Right atrium auricular region (tissue), 2 donors: ENCODE measurements around the gene MAEA. TPM values are rescaled to one million over a fixed set of nuclear protein-coding genes. Genes with fewer than 3 reads are reported as not detected.

Experiments used
- DNase-seq: peaks from one replicate; pipeline ENCODE4 v3.0.0-alpha.2; 2019; ENCODE audit warnings: low spot score
- H3K27ac ChIP-seq, 2 donors: fragments of 200-600 bp; sonication (generic); 1 replicate in 1 of 2; 2 replicates in 1 of 2; pipeline ENCODE4 v1.5.1; 2016 to 2019
- H3K27me3 ChIP-seq, 2 donors: fragments of 200-600 bp; sonication (generic); one replicate each; pipeline versions ENCODE4 v1.5.1 to v1.6.0; 2017 to 2019
- H3K36me3 ChIP-seq: fragments of 200-600 bp; sonication (generic); one replicate; pipeline ENCODE4 v1.5.1; 2016
- H3K4me1 ChIP-seq, 2 donors: fragments of 200-600 bp; sonication (generic); one replicate each; pipeline versions ENCODE4 v1.5.1 to v1.6.0; 2017 to 2019
- H3K4me3 ChIP-seq, 2 donors: fragments of 200-600 bp; sonication (generic); 1 replicate in 1 of 2; 2 replicates in 1 of 2; pipeline ENCODE4 v1.5.1; 2017 to 2019; ENCODE audit warnings: mild to moderate bottlenecking in 1 of 2, moderate library complexity in 1 of 2
- H3K9me3 ChIP-seq, 2 donors: fragments of 200-600 bp; sonication (generic); one replicate each; pipeline ENCODE4 v1.5.1; 2019
- total RNA-seq, 2 donors: library from RNA; depleted of rRNA; stranded (reverse); fragments of >200 nt; gene quantifications; one replicate each; pipeline ENCODE4 v1.1.0, GENCODE V29; 2016
- TF ChIP-seq, protein P1 (sequence below), 2 donors: fragments of 200-600 bp; sonication (generic); IDR thresholded peaks; one replicate each; pipeline ENCODE4 v1.5.1; 2019; ENCODE audit warnings: antibody characterized with exemption in 2 of 2

The MAEA gene
- total RNA-seq, 2 donors from 2014 or later: 46.0 to 51.7 TPM

DNA sequence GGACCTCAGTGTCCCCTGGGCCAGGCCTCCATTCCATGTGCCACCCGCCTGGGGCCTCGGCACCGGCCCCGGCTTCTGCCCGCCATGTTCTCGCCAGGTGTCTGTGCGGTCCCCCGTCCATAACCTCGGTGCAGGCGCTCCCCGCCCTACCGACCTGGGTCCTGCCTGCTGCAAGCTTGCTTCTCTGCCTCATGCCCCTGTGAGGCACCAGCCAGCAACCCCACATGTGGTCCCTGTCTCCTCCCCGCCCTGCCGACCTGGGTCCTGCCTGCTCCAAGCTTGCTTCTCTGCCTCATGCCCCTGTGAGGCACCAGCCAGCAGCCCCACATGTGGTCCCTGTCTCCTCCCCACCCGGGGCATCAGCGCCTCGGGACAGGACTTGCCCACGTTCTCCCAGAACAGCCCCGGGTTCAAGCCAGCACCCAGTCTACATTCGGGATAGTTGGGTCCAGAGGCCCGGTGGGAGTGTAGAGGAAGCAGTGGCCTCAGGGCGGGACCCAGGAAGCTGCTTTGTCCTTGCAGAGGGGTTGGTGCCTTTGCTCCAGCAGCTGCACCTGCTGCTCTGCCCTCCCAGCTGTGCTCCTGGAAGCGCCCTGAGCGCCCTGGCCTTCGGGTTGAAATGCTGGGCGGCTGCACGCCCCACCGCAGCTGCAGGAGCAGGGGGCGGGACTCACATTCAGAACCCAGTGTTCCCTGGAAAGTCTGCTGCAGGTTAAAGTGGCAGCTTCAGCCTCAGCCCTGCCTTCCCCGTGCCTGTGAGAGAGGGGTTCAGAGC is 37.2 kb downstream of the MAEA start:
- no peak for DNase-seq
- Histone ChIP-seq H3K27me3 (no peaks in the 10 kb centered on the region), H3K4me3 (no peak overlapping the region), H3K36me3 (peaks cover 73% of the 10 kb centered on the region), H3K4me1 (peaks cover 0 to 15% of the 10 kb centered on the region in 2 donors), H3K27ac (no peak overlapping the region), H3K9me3 (no peaks in the 10 kb centered on the region)
- TF ChIP-seq, protein P1, sequence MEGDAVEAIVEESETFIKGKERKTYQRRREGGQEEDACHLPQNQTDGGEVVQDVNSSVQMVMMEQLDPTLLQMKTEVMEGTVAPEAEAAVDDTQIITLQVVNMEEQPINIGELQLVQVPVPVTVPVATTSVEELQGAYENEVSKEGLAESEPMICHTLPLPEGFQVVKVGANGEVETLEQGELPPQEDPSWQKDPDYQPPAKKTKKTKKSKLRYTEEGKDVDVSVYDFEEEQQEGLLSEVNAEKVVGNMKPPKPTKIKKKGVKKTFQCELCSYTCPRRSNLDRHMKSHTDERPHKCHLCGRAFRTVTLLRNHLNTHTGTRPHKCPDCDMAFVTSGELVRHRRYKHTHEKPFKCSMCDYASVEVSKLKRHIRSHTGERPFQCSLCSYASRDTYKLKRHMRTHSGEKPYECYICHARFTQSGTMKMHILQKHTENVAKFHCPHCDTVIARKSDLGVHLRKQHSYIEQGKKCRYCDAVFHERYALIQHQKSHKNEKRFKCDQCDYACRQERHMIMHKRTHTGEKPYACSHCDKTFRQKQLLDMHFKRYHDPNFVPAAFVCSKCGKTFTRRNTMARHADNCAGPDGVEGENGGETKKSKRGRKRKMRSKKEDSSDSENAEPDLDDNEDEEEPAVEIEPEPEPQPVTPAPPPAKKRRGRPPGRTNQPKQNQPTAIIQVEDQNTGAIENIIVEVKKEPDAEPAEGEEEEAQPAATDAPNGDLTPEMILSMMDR (IDR thresholded peaks at IDR 0.05): no peak

DNA sequence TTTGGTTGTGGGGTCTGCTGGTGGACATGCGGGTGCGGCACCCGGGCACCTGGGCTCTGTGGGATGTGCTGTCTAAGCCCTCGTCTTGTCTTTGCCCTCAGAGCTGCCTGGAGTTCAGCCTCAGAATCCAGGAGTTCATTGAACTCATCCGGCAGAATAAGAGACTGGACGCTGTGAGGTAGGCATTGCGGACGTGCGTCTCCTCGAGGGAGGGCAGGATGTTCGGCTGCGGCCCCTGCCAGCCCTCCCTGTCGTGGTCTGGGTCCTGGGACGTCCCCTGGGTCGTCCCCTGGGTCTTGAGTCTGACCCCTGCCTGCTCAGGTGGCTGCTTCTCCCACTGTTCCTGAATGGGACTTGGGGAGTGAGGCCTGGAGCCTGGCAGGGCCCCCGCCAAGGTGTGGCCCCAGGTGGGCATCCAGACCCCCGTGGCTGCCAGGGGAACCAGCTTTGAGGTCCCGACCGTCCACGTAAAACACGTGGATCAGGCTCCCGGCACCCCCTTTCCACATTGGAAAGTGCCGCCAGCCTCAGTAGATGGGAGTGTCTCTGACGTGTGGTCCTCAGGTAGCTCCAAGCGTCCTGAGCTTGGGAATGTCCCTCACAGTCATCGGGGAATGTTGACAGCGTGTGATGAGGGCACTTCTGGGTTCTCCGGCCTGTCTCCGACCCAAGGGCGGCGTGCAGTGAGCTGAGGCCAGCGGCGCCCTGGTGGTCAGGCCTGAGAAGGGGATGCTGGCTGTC is 38.0 kb downstream of the MAEA start:
- Histone ChIP-seq H3K27me3 (no peaks in the 10 kb centered on the region), H3K36me3 (peaks cover 67% of the 10 kb centered on the region), H3K9me3 (no peaks in the 10 kb centered on the region), H3K27ac (no peak overlapping the region), H3K4me3 (no peak overlapping the region), H3K4me1 (peaks cover 0 to 15% of the 10 kb centered on the region in 2 donors)
- DNase-seq: no peak
- TF ChIP-seq, protein P1 (IDR thresholded peaks at IDR 0.05): no peak

DNA sequence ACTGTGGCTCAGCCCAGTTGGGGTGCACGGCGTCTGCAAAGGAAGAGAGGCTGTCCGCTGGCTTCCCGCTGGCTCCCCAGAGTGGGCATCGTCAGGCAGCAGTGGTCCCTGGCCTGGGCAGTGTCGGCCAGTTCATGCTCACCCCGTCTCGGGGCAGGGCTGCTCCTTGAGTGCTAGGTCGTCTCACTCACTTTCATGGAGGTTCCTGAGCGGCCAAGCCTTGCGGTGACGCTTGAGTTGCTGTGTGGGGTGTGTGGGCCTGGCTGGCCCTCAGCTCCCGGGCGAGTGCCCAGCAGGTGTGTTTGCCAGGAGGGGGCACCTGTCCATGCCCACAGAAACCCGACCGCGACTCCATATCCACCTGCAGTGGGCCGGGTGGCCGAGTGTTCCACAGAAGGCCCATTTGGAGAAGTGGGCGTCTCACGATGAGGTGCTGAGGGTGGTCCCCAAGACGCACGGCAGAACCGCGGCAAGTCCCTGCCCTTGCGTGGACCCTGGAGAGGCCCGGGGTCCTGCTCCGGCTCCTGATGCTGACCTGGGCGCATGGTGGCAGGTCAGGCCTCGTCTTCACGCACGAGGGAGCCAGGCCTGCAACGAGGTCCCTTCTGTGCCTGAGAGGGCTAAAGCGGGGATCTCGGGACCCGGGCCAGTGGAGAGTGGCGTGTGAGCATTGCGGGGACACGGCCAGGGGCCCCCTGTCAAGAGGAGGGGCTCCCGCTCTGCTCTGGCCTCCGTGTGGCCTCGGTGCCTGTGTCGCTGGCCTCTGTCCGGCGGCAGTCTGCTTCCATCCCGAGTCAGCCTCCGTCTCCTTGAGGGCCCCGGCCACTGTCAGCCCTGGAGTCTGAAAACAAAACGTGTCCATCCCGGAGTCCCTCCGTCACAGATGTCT is 38.8 kb downstream of the MAEA start:
- DNase-seq: no peak
- TF ChIP-seq, protein P1 (IDR thresholded peaks at IDR 0.05): no peak
- H3K4me3 ChIP-seq: no peak overlapping the region
- H3K9me3 ChIP-seq: no peaks in the 10 kb centered on the region
- peaks cover 0 to 11% of the 10 kb centered on the region in 2 donors for H3K4me1 ChIP-seq
- H3K27me3 ChIP-seq: no peaks in the 10 kb centered on the region
- peaks cover 70% of the 10 kb centered on the region for H3K36me3 ChIP-seq
- H3K27ac ChIP-seq: no peak overlapping the region

DNA sequence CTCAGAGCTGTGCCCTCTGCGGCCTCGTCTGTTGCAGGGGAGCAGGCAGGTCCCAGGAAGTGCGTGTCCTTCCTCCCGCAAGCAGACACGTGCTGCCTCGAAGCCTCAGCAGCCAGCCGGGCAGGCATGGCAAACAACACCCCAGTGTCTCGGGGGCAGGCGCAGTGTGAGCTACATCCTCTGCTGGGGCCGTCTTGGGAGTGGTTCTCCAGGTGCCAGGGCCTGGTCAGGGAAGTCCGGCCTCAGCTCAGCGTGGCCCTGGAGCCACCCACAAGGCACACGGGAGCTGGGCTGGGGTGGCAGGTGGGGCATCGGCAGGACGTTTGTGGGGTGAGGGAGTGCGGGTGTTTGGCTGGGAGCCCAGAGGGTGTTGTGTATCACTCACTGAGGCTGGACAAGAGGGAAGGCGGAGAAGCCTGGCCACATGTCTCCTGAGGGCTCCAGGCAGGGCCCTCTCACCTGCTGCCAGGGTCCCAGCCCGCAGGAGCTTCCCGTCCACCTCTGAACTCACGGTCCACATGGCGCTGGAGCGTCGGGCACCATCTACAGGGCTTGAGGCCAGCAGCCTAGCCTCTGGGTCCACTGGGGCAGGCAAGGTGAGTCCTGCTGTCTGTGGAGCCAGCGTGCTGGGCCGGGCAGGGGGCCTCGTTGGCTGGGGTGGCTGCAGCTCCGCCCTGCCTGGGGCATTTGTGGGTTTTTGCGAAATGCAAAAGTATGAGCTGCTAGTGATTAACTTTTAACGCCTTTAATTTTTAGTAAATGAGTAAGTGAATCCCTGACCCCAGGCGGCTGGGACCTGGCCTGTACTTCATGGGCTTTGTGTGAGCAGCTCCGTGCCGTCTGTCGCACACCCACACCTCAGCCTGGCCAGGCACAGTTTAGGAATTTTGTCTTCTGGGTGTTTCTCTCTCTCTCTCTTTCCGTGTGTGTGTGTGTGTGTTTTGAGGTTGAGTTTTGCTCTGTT is 40.0 kb downstream of the MAEA start:
- TF ChIP-seq, protein P1 (IDR thresholded peaks at IDR 0.05): no peak
- Histone ChIP-seq H3K9me3 (no peaks in the 10 kb centered on the region), H3K27me3 (no peaks in the 10 kb centered on the region), H3K4me1 (peaks cover 0 to 9% of the 10 kb centered on the region in 2 donors), H3K27ac (no peak overlapping the region), H3K36me3 (peaks cover 71% of the 10 kb centered on the region), H3K4me3 (no peak overlapping the region)
- DNase-seq: no peak
